Peyer's patch (tissue), 4 donors: ENCODE data around the gene CASZ1.

Experiments used
- POLR2A ChIP-seq, 2 donors: fragments of 450-650 bp; IDR thresholded peaks; one replicate each; pipeline ENCODE4 v1.5.1; 2017; ENCODE audit warnings: antibody characterized with exemption in 2 of 2, mild to moderate bottlenecking in 2 of 2, moderate library complexity in 2 of 2
- TF ChIP-seq, protein P1 (sequence below), 6 experiments: fragments of 450-650 bp in 4 of 6; fragments of 200-600 bp in 2 of 6; sonication (generic) in 1 of 6; IDR thresholded peaks; one replicate each; pipeline ENCODE4 v1.5.1; 2017 to 2019; ENCODE audit warnings: antibody characterized with exemption in 6 of 6, mild to moderate bottlenecking in 3 of 6, moderate library complexity in 1 of 6

DNA sequence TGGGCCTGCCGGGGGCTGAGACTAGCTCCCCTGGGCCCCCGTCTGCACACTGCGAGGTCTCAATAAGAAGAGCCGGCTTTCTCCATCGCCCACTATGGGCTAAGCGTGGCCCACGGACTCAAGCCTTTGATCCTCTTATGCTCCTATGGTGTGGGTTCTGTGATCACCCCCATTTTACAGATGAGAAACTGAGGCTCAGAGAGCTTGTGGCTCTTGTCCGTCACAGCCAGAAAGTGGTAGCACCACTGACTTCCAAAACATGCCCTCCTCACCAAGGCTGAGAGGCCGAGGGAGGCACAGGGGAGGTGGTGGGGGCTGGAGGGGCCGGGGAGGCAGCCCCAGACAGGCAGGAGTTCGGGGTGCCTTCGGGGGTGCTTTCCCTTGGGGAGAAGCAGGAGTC lies 39.0 kb upstream of the CASZ1 start:
- TF ChIP-seq, protein P1, sequence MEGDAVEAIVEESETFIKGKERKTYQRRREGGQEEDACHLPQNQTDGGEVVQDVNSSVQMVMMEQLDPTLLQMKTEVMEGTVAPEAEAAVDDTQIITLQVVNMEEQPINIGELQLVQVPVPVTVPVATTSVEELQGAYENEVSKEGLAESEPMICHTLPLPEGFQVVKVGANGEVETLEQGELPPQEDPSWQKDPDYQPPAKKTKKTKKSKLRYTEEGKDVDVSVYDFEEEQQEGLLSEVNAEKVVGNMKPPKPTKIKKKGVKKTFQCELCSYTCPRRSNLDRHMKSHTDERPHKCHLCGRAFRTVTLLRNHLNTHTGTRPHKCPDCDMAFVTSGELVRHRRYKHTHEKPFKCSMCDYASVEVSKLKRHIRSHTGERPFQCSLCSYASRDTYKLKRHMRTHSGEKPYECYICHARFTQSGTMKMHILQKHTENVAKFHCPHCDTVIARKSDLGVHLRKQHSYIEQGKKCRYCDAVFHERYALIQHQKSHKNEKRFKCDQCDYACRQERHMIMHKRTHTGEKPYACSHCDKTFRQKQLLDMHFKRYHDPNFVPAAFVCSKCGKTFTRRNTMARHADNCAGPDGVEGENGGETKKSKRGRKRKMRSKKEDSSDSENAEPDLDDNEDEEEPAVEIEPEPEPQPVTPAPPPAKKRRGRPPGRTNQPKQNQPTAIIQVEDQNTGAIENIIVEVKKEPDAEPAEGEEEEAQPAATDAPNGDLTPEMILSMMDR (IDR thresholded peaks at IDR 0.05), result no peak
- TF ChIP-seq POLR2A (IDR thresholded peaks at IDR 0.05), result no peak
